NB4 (cell line): Measurements from ENCODE around the gene HS3ST5.

Source experiments
- DNase-seq: peaks from one replicate; pipeline ENCODE4 v3.0.0; 2010; ENCODE audit warnings: low read depth
- H3K4me3 ChIP-seq: one replicate; pipeline ENCODE4 v1.5.1; 2011; ENCODE audit warnings: mild to moderate bottlenecking, low read depth, low read length, moderate library complexity
- MYC ChIP-seq: IDR thresholded peaks from 2 replicates; pipeline ENCODE4 v1.6.1; 2011; ENCODE audit warnings: low read depth, low read length
- POLR2A ChIP-seq: IDR thresholded peaks from 2 replicates; pipeline ENCODE4 v1.6.1; 2011; ENCODE audit warnings: mild to moderate bottlenecking; ENCODE audit not compliant: insufficient read length; ENCODE audit errors: extremely low read depth
- TF ChIP-seq, protein P1 (sequence below): IDR thresholded peaks from one replicate; pipeline ENCODE4 v1.5.1; 2012; ENCODE audit warnings: low read depth, low read length
- TF ChIP-seq, protein P2 (sequence below): IDR thresholded peaks from 2 replicates; pipeline ENCODE4 v1.6.1; 2011; ENCODE audit warnings: low read depth, low read length

Gene HS3ST5

DNA sequence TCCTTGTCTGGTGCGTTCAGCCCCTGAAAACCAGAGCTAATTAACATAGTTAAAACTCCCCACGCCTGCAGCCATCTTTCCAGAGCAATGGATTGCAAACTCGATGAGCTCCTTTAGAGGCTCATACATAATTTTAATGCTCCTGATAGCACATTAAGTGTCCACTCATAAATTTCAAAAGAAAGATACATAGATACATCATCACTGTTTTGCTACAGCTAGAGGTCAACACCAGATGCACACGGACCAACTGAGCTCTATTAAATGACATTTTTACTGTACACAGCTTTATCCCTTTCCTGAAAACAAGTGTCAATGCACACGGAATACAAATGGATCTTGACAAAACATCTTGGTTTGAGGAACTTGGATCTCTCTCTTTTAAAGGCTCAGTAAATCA is 280.6 kb downstream of the HS3ST5 start:
- TF ChIP-seq, protein P1, sequence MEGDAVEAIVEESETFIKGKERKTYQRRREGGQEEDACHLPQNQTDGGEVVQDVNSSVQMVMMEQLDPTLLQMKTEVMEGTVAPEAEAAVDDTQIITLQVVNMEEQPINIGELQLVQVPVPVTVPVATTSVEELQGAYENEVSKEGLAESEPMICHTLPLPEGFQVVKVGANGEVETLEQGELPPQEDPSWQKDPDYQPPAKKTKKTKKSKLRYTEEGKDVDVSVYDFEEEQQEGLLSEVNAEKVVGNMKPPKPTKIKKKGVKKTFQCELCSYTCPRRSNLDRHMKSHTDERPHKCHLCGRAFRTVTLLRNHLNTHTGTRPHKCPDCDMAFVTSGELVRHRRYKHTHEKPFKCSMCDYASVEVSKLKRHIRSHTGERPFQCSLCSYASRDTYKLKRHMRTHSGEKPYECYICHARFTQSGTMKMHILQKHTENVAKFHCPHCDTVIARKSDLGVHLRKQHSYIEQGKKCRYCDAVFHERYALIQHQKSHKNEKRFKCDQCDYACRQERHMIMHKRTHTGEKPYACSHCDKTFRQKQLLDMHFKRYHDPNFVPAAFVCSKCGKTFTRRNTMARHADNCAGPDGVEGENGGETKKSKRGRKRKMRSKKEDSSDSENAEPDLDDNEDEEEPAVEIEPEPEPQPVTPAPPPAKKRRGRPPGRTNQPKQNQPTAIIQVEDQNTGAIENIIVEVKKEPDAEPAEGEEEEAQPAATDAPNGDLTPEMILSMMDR: no peak
- TF ChIP-seq, protein P2, sequence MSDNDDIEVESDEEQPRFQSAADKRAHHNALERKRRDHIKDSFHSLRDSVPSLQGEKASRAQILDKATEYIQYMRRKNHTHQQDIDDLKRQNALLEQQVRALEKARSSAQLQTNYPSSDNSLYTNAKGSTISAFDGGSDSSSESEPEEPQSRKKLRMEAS: no peak
- TF ChIP-seq POLR2A: no peak
- no peak for TF ChIP-seq MYC
- no peak overlapping the region for H3K4me3 ChIP-seq
- DNase-seq: no peak

DNA sequence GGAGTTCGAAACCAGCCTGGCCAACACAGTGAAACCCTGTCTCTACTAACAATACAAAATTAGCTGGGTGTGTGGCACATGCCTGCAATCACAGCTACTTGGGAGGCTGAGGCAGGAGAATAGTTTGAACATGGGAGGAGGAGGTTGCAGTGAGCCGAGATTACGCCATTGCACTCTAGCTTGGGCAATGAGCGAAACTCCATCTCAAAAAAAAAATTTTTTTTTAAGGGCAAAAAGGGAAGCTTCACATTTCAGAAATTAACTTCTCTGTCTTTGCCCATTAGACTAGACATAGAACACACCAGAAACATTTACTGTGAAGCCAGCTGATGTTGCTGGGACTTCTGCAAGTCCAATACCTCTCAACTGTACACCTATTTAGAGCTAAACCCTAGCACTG is 281.1 kb downstream of the HS3ST5 start:
- DNase-seq: no peak
- no peak overlapping the region for H3K4me3 ChIP-seq
- TF ChIP-seq MYC (no peak), POLR2A (no peak)
- TF ChIP-seq, protein P1: no peak
- TF ChIP-seq, protein P2: no peak

DNA sequence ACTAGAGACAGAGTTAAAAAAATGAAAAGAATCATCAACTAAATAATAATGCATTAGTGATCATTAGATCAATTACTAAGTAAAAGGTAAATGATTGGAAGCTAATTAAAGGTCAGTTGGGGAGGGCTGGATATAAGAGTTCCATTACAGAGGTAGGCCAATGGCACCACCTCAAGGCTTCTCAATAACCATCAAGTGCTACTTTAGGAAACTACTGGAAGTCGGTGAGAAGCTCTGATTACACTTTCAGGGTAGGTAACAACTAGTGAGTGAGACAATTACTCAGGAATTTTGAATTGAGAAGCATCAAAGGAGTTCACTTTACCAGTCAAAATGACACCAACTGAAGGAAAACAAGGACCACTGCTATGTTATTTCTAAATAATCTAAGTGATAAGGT is 281.7 kb downstream of the HS3ST5 start:
- H3K4me3 ChIP-seq: no peak overlapping the region
- no peak for DNase-seq
- TF ChIP-seq, protein P2: no peak
- TF ChIP-seq MYC: no peak
- TF ChIP-seq POLR2A: no peak
- TF ChIP-seq, protein P1: no peak

DNA sequence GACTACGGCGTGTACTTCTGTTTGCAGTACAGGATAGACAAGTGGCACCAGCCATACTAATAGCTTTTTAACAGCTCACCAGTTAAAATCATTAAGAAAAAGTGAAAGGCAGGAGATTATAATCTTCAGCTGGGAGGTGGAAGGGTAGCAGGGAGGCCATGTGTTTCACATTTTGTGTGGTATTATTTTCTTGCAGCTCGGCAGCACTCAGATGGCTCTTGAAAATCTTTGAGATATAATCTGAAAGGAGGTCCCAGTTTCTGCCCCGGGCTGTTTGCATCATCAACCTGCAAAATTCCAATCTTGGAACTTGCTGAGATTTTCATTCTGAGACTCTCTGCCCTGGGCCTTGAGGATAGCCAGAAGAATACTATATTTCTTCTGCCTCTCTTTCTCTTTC is 284.4 kb downstream of the HS3ST5 start:
- no peak overlapping the region for H3K4me3 ChIP-seq
- TF ChIP-seq, protein P2: no peak
- TF ChIP-seq POLR2A (no peak), MYC (no peak)
- TF ChIP-seq, protein P1: no peak
- no peak for DNase-seq

DNA sequence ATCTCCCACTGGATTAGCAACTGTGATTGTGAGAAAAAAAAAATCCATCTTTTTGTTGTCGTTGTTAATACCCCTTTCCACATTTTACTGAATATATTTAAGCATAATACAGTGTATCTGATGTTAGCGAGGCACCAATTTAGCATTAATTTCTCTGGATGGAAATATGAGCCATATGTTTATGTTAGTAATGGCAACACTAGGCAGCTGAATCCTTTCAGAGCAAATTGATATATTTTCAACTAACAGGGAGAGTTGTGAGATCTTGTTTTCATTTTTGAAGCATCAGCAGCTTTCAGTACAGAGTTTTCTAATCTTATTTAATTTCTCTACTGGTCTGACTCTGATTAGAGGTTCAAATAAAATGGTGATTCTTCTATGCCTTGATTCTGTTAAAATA is 287.1 kb downstream of the HS3ST5 start:
- DNase-seq: no peak
- H3K4me3 ChIP-seq: no peak overlapping the region
- TF ChIP-seq MYC: no peak

DNA sequence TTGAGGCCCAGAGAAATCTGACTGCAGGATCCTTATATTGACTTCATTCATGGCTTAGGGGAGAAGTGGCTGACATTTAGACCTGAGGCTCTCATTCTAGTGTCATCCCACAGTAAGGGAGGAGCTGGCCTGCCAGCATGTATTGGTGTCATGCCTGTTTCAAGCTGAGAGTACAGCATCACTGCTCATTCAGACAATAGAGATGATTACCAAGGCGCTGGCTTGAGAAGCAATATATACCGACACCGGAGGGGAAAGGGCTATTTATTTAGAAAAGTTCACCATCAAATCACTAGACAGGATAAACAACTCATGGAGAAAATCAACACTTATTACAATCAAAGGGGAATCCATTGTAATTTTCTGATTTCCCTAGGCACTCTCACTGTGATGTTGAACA is 287.5 kb downstream of the HS3ST5 start:
- no peak for DNase-seq
- TF ChIP-seq POLR2A: no peak
- TF ChIP-seq, protein P2: no peak
- no peak for TF ChIP-seq MYC
- TF ChIP-seq, protein P1: no peak
- H3K4me3 ChIP-seq: no peak overlapping the region
